ENCODE measurements around the gene LZTR1. TPM values are rescaled to one million over a fixed set of nuclear protein-coding genes. Genes with fewer than 3 reads are reported as not detected.

LZTR1 gene
- total and polyA plus RNA-seq, 2 experiments from 2014 or later: 41.3 to 50.4 TPM

- Histone ChIP-seq H4K20me1 (ENCODE audit: insufficient read depth, poor library complexity, severe bottlenecking) (peaks cover 95% of the 10 kb centered on the region), H3K27ac (no peak overlapping the region), H3K4me2 (no peak overlapping the region), H3K9me2 (replicated peaks; ENCODE audit: insufficient read depth) (no peaks in the 10 kb centered on the region), H3K9me3 (ENCODE audit: low read depth) (no peaks in the 10 kb centered on the region), H3K79me2 (peaks cover 98% of the 10 kb centered on the region), H3K4me1 (ENCODE audit: insufficient read depth) (no peaks in the 10 kb centered on the region), H3K27me3 (no peaks in the 10 kb centered on the region), H3K36me3 (replicated peaks; ENCODE audit: insufficient read depth, low read depth) (no peaks in the 10 kb centered on the region), H2AFZ (no peak overlapping the region), H3K4me3 (no peak overlapping the region)
- WGBS (ENCODE audit: low lambda C conversion rate, missing lambda C conversion rate): 84% methylated on average over 1 of the region's 1 CpG
- TF ChIP-seq, protein P1, sequence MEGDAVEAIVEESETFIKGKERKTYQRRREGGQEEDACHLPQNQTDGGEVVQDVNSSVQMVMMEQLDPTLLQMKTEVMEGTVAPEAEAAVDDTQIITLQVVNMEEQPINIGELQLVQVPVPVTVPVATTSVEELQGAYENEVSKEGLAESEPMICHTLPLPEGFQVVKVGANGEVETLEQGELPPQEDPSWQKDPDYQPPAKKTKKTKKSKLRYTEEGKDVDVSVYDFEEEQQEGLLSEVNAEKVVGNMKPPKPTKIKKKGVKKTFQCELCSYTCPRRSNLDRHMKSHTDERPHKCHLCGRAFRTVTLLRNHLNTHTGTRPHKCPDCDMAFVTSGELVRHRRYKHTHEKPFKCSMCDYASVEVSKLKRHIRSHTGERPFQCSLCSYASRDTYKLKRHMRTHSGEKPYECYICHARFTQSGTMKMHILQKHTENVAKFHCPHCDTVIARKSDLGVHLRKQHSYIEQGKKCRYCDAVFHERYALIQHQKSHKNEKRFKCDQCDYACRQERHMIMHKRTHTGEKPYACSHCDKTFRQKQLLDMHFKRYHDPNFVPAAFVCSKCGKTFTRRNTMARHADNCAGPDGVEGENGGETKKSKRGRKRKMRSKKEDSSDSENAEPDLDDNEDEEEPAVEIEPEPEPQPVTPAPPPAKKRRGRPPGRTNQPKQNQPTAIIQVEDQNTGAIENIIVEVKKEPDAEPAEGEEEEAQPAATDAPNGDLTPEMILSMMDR (IDR thresholded peaks at IDR 0.05; ENCODE audit: poor library complexity): no peak
- TF ChIP-seq EZH2phosphoT487 (IDR thresholded peaks at IDR 0.05; ENCODE audit: low read depth, severe bottlenecking, unreplicated experiment): no peak
- no peak for TF ChIP-seq EZH2 (IDR thresholded peaks at IDR 0.05; ENCODE audit: borderline replicate concordance)
- DNase-seq (ENCODE audit: low spot score): no peak
Measured at GRCh38 chr22:20944042-20944441, 38.1 kb upstream of the LZTR1 start.

DNA sequence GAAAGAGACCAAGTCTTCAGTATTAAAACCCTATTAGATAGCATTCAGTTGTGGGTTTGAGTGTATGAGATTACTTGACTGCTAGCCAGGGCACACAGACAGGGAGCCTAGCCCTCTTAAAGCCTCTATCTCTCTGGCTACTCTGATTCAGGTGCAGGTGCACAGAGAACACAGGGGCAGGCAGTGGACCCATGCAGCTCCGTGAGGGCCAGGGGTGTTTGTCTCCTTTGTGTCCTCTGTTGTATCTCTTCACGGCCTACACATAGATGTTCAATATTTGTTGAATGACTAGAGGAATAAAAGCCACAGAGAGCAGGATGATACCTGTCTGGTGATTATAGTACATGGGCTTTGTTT is 36.5 kb upstream of the LZTR1 start:
- Histone ChIP-seq H3K9me2 (replicated peaks; ENCODE audit: insufficient read depth) (no peaks in the 10 kb centered on the region), H3K27me3 (no peaks in the 10 kb centered on the region), H3K79me2 (peaks cover 96% of the 10 kb centered on the region), H3K4me3 (no peak overlapping the region), H3K36me3 (replicated peaks; ENCODE audit: insufficient read depth, low read depth) (no peaks in the 10 kb centered on the region), H3K9me3 (ENCODE audit: low read depth) (no peaks in the 10 kb centered on the region), H3K27ac (no peak overlapping the region), H3K4me1 (ENCODE audit: insufficient read depth) (no peaks in the 10 kb centered on the region), H3K4me2 (no peak overlapping the region), H4K20me1 (ENCODE audit: insufficient read depth, poor library complexity, severe bottlenecking) (peaks cover 94% of the 10 kb centered on the region), H2AFZ (no peak overlapping the region)
- TF ChIP-seq, protein P1 (IDR thresholded peaks at IDR 0.05; ENCODE audit: poor library complexity): no peak
- TF ChIP-seq EZH2 (IDR thresholded peaks at IDR 0.05; ENCODE audit: borderline replicate concordance): no peak
- no peak for TF ChIP-seq EZH2phosphoT487 (IDR thresholded peaks at IDR 0.05; ENCODE audit: low read depth, severe bottlenecking, unreplicated experiment)
- 76% methylated on average over 2 of the region's 2 CpGs for WGBS (ENCODE audit: low lambda C conversion rate, missing lambda C conversion rate)
- no peak for DNase-seq (ENCODE audit: low spot score)

GRCh38 chr22:20946080-20946986 is 35.8 kb upstream of the LZTR1 start:
- Histone ChIP-seq H2AFZ (no peak overlapping the region), H3K4me3 (no peak overlapping the region), H3K27me3 (no peaks in the 10 kb centered on the region), H3K79me2 (peaks cover 89% of the 10 kb centered on the region), H4K20me1 (ENCODE audit: insufficient read depth, poor library complexity, severe bottlenecking) (peaks cover 87% of the 10 kb centered on the region), H3K4me1 (ENCODE audit: insufficient read depth) (peaks cover 5% of the 10 kb centered on the region), H3K4me2 (no peak overlapping the region), H3K36me3 (replicated peaks; ENCODE audit: insufficient read depth, low read depth) (no peaks in the 10 kb centered on the region), H3K9me2 (replicated peaks; ENCODE audit: insufficient read depth) (no peaks in the 10 kb centered on the region), H3K9me3 (ENCODE audit: low read depth) (no peaks in the 10 kb centered on the region), H3K27ac (no peak overlapping the region)
- TF ChIP-seq, protein P1 (IDR thresholded peaks at IDR 0.05; ENCODE audit: poor library complexity): no peak
- TF ChIP-seq EZH2 (IDR thresholded peaks at IDR 0.05; ENCODE audit: borderline replicate concordance) (no peak), EZH2phosphoT487 (IDR thresholded peaks at IDR 0.05; ENCODE audit: low read depth, severe bottlenecking, unreplicated experiment) (no peak)
- WGBS (ENCODE audit: low lambda C conversion rate, missing lambda C conversion rate): 93% methylated on average over 7 of the region's 7 CpGs
- DNase-seq (ENCODE audit: low spot score): no peak

All from hepatocyte (in vitro differentiated cells).